DMS 273 treated with DMSO at 0.1 percent for 48 hours (cell line): ENCODE data around the gene EPHX1.
"Not testable (repeated sequence)": the region's sequence is repeated elsewhere in the genome, so short reads cannot be mapped to it uniquely, and the experiment has no call there.

ENCODE experiments used
- DNase-seq: peaks from one replicate; lab custom pipeline; 2025; lab: John Stamatoyannopoulos, UW

The EPHX1 gene

GRCh38 chr1:225777583-225778336 is 32.2 kb upstream of the EPHX1 start, which contains the start of gene SRP9:
Gene SRP9 (plus strand): TSS chr1:225777826. CDS start chr1:225777941, 115 bp downstream.
- DNase-seq = peak; percentile 95

DNA sequence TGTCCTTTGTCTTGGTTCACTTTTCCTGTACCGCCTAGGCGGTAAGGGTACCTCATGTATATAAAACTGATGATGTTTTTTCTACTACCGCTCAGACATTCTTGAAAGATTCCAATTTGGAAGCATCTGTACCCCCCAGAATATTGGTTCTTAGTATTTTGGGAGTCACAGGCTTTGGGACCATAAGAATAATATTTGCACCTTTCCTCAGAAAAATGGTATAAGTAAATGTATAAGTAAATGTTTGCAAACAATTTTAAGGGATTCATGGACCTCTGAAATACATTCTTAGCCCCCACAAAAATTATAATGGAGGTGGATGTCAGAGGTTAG is 31.6 kb upstream of the EPHX1 start:
- DNase-seq = no peak

DNA sequence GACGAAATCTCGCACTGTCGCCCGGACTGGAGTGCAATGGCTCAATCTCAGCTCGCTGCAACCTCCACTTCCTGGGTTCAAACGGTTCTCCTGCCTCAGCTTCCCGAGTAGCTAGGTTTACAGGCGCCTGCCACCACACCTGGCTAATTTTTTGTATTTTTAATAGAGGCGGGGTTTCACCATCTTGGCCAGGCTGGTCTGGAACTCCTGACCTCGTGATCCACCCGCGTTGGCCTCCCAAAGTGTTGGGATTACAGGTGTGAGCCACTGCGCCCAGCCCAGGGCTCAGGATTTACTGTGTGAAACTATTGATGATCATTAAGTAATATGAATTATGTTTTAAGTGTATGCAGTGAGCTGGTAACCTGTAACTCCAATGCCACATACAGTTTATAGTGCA is 30.8 kb upstream of the EPHX1 start:
- DNase-seq = not testable (repeated sequence)

DNA sequence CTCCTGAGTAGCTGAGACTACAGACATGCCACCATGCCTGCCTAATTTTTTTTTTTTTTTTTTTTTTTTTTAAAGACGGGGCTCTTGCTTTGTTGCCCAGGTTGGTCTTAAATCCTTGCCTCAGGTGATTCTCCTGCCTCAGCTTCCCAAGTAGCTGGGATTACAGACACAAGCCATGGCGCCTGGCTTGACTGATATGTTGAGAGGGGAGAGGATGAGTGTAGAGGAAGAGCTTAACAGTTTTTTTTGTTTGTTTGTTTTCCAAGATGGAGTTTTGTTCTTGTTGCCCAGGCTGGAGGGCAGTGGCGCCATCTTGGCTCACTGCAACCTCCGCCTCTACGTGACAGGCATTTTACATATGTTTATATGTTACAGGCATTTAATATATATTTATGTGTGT is 29.8 kb upstream of the EPHX1 start:
- DNase-seq = no peak

- DNase-seq = no peak
Measured at GRCh38 chr1:225780630-225781029, 29.3 kb upstream of the EPHX1 start.

DNA sequence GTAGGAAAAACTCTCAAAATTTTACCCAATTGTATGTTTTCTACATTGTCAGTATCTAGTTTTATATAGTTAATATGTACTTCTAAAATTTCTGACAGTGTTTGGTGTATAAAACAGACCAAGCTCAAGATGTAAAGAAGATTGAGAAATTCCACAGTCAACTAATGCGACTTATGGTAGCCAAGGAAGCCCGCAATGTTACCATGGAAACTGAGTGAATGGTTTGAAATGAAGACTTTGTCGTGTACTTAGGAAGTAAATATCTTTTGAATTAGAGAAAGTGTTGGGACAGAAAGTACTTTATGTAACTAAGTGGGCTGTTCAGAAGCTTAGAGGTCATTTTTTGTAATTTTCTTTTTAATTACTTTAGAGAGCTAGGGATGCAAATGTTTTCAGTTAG is 20.8 kb upstream of the EPHX1 start:
- not testable (repeated sequence) for DNase-seq

GRCh38 chr1:225794954-225795353 is 15.0 kb upstream of the EPHX1 start:
- no peak for DNase-seq

- not testable (repeated sequence) for DNase-seq
Measured at GRCh38 chr1:225796097-225796496, 13.8 kb upstream of the EPHX1 start.

GRCh38 chr1:225801146-225801545 is 8.8 kb upstream of the EPHX1 start:
- DNase-seq = not testable (repeated sequence)

DNA sequence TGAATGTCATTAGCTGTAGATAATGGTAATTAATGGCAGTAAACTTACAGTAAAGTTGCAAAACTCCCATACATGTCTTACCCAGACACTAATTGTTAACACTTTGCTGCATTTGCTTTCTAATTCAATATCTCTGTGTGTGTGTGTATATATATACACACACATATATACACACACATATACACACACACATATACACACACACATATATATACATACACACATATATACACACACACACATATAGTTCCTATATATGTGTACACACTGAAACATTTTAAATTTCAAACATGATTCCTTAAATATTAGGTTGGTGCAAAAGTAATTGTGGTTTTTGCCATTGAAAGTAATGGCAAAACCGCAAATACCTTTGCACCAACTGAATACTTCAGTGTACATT is 3.7 kb upstream of the EPHX1 start:
- no peak for DNase-seq

- DNase-seq = not testable (repeated sequence)
Measured at GRCh38 chr1:225806736-225807135, 3.2 kb upstream of the EPHX1 start.

DNA sequence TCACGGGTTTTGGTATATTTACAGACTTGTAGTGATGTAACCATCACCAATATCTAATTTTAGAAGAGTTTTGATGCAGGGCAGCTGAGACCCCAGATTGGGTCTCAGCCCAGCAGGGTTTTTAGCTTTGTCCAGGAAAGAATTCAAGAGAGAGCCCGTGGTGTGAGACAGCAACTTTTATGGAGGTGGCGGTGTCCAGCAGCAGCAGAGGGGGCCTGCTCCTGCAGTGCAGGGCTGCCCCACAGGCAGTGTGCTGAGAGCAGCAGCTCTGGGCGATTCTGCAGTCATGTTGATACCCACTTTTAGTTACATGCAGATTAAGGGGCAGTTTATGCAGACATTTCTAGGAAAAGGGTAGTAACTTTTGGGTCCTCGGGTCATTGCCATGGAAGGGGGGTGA is 1.8 kb upstream of the EPHX1 start:
- DNase-seq = no peak

GRCh38 chr1:225810579-225811538 is 935 bp downstream of the EPHX1 start:
- not testable (repeated sequence) for DNase-seq

DNA sequence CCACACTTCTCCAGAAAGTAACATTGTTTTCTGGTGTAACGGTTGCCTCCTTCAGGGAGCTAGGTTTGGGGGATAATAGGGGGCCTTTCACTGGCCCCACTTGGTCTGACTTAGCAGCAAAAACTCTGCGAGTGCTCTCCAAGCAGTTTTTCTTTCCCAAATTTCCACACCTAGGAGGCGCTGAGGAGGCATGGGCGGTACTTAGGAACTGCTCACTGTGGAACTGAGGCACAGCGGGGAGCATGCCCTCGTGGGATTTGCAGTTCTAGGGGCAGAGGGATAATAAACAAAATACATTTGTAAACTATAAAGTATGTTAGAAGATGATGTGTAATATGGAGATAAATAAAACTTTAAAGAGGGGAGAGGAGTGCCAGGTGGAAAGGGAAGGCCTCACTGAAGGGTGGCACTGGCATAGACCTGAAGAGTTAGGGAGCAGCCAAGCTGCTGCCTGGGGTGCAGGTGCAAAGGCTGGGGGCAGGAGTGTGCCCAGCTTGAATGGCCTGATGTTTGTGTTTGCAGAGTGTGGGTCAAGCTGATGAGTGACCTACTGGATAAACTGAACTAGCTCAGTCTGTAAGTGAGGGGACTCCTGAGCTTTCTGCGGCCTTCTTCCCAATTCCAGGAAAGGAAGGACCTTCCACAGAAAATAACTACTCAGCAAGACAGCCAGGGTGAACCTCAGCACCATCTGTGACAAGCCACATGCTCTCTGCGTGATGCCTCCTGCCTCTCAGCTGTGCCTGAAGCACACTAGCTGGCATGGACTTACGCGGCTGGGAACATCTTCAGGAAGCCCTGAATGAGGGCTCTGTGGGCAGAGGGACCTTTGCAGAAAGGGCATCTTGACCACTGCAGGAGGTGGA is 1.9 kb downstream of the EPHX1 start:
- peak; percentile 45 for DNase-seq

- DNase-seq = no peak
Measured at GRCh38 chr1:225812488-225813213, 2.7 kb downstream of the EPHX1 start.

DNA sequence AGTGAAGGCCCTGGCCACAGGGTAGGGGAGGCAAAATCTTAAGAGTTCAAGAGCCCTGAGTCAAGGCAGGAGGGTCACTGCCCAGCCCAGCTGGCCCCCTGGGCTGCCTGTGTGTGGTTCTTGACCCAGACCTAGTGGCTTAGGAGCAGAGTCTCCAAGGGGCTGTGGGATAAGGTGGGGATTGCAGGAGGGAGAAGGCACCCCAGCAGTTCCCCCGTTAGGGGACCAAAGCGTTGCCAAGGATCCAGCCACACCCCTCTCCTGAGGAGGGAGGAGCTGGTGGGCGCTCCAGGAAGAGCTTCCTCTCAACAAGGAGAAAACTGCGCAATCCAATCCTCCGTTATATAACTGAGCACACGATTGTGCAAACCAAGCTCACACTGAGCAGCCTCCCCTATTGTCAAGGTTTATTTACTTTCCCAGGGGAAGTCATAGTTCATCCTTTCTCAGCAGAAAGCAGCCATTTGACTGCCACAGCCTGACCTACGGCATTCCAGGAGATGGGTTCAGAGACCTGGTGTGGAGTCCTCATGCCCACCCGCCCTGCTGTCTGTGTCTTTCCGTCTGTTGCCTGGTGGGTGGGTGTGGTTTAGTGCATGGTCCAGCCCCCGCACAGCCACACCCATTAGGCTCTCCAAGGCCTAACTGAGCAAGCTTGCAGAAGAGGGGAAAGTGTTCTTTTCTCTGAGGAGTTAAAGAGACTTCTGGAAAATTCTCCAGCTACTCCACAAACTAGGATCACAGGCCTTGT is 3.5 kb downstream of the EPHX1 start:
- DNase-seq = no peak

GRCh38 chr1:225814381-225814780 is 4.5 kb downstream of the EPHX1 start:
- no peak for DNase-seq

DNA sequence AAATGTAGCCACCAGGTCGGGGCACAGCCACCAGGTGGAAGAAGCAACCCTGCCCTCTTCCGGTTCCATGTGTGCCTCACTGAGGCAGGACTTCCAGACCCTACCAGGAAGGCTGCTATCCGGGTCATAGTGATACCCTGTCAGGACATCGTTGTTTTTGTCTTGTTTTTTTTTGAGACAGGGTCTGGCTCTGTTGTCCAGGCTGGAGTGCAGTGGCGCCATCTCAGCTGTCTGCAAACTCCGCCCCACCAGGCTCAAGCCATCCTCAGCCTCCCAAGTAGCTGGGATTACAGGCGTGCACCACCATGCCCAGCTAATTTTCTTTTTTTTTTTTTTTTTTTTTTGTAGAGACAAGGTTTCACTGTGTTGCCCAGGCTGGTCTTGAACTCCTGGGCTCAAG is 5.2 kb downstream of the EPHX1 start:
- not testable (repeated sequence) for DNase-seq

GRCh38 chr1:225815526-225816178 is 5.7 kb downstream of the EPHX1 start:
- no peak for DNase-seq
